Activated T-helper 2 cell treated with anti-CD3 and anti-CD28 coated beads, Interferon-gamma antibody, Interleukin-2, Interleukin-4, amounts not matched to agents 10 μg/mL and 5 μg/mL and 100 μg/mL, durations not matched to agents 14 hours and 24 hours and 36 hours (primary cell): Measurements from ENCODE around the gene SOX30. TPM values are rescaled to one million over a fixed set of nuclear protein-coding genes. Genes with fewer than 3 reads are reported as not detected.

ENCODE experiments used
- DNase-seq: peaks from one replicate; pipeline ENCODE4 v3.0.0; 2021; ENCODE audit warnings: low spot score
- H3K27ac Mint-ChIP-seq: one replicate; pipeline ENCODE4 v1.8.0; 2021; ENCODE audit warnings: mixed read lengths
- H3K27me3 Mint-ChIP-seq: one replicate; pipeline ENCODE4 v1.8.0; 2021; ENCODE audit warnings: low read depth, mixed read lengths
- H3K36me3 Mint-ChIP-seq: one replicate; pipeline ENCODE4 v1.8.0; 2021; ENCODE audit warnings: low read depth, mixed read lengths
- H3K4me1 Mint-ChIP-seq: one replicate; pipeline ENCODE4 v1.8.0; 2021; ENCODE audit warnings: low read depth, mixed read lengths
- H3K4me3 Mint-ChIP-seq: one replicate; pipeline ENCODE4 v1.8.0; 2021; ENCODE audit warnings: low read depth, mild to moderate bottlenecking, moderate library complexity, mixed read lengths
- H3K9me3 Mint-ChIP-seq: one replicate; pipeline ENCODE4 v1.8.0; 2021; ENCODE audit warnings: mixed read lengths
- intact Hi-C: fragments of 100-400 bp; cut with micrococcal nuclease; formaldehyde crosslinking; loops from one replicate; pipeline ENCODE4 v1.15.1; 2023
- total RNA-seq: library from RNA; stranded (reverse); gene quantifications from 2 replicates; pipeline ENCODE4 v1.2.3, GENCODE V29; 2022

The SOX30 gene
- total RNA-seq, 1 donor from 2014 or later: 0.11 TPM

DNA sequence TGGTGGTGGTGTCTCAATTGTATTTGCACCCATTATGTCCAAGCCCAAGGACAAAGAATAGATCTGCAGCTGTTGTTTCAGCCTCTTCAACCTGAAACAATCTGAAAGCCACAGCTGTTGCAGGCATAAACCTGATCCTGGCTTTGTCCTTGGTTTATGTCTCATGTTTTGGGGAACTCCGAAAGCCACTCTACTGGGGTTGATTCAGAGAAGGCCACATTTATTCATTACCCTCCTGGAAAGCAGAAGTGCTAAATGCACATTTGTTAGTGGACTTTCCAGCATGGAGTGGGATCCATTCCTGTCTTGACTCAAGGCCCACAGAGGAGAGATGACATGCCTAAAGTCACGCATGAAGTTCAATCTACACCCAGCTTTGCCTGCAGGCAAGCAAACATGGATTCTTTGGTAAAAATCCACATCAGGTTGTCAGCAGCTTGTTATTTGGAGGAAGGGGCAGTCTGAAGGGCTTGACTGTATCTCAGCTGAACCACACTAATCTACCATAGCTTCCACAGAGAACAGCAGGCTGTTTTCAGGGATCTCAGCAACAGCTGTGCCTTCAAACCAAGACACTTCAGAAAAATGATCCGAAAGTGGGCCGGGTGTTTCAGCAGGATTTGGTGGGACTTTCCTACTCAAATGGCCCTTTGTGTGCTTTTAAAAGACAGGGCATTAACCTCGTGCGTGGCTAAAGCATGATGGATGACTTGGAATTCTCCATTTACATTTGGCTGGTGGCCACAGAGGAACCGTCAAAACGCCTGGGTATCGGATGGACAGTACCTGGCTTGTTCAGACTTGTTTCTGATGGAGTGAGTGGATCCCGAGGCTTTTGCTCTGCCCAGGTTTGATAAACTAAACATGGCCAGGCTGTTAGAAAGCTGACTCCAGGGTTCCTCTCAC, 40.4 kb downstream of the SOX30 start:
- Mint-ChIP-seq H3K27ac (peak overlapping the region; percentile 40), H3K36me3 (peaks cover 5% of the 10 kb centered on the region), H3K4me3 (no peak overlapping the region), H3K4me1 (peaks cover 55% of the 10 kb centered on the region), H3K27me3 (no peaks in the 10 kb centered on the region), H3K9me3 (no peaks in the 10 kb centered on the region)
- DNase-seq: no peak
- intact Hi-C loops: loop anchor here (5.0 kb wide), 1 partner anchor 40 kb away; the partner anchor contains the start of gene SOX30

DNA sequence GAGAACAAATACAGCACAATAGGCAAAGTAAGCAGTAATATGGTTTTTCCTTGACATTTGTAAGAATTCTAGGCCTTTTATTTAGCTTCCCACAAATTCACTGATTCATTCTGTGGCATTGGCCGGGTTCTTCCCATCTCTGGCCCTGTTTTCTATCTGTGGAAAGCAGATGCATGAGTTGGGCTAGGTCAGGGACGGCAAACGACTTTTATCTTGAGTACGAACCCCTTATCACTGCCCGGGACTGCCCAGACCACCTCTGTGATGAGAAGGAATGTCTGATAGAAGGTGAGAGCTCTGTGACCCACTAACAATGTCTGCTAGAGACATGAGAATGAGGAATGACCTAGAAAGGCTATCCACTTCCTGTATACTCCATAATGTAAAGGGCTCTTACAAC, 41.2 kb downstream of the SOX30 start:
- no peak for DNase-seq
- intact Hi-C loops: loop anchor here (5.0 kb wide), 1 partner anchor 41 kb away; the partner anchor contains the start of gene SOX30
- peaks cover 6% of the 10 kb centered on the region for H3K36me3 Mint-ChIP-seq
- H3K4me1 Mint-ChIP-seq: peaks cover 59% of the 10 kb centered on the region
- H3K4me3 Mint-ChIP-seq: no peak overlapping the region
- H3K9me3 Mint-ChIP-seq: no peaks in the 10 kb centered on the region
- H3K27ac Mint-ChIP-seq: peak overlapping the region; percentile 40
- no peaks in the 10 kb centered on the region for H3K27me3 Mint-ChIP-seq

DNA sequence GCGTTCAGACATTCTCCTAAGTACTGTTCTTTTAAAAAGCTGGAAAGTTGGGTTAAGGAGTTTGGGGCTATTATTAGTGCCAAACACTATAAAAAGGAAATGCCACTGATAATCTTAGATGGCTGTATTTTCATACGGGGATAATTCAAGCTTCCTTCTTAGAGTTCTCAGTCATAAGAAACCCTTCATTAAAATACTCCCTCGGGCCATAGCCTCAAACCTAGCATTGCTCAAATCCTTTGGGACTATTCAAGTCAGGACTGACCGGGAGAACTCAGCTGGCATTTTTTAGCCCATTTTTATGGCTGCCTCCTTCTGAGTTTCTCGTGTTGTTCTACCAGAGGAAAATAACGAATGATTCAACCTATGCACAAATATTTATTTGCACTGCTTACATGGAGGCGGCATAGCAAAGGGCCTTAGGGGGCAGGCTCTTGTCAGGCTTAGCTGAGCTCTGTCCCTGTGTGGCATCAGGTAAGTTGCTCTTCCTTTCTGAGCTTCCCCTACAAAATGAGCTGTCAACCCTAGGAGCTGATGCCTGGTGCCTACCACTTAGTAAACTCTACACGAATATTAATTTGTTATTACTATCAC, 43.2 kb downstream of the SOX30 start:
- Mint-ChIP-seq H3K4me3 (no peak overlapping the region), H3K9me3 (no peaks in the 10 kb centered on the region), H3K27ac (peak overlapping the region; percentile 29), H3K4me1 (peaks cover 69% of the 10 kb centered on the region), H3K36me3 (peaks cover 8% of the 10 kb centered on the region), H3K27me3 (no peaks in the 10 kb centered on the region)
- intact Hi-C loops: loop anchor here (2.0 to 10.0 kb wide), 2 partner anchors 14 to 1796 kb away; no protein-coding TSS in a partner anchor
- no peak for DNase-seq

DNA sequence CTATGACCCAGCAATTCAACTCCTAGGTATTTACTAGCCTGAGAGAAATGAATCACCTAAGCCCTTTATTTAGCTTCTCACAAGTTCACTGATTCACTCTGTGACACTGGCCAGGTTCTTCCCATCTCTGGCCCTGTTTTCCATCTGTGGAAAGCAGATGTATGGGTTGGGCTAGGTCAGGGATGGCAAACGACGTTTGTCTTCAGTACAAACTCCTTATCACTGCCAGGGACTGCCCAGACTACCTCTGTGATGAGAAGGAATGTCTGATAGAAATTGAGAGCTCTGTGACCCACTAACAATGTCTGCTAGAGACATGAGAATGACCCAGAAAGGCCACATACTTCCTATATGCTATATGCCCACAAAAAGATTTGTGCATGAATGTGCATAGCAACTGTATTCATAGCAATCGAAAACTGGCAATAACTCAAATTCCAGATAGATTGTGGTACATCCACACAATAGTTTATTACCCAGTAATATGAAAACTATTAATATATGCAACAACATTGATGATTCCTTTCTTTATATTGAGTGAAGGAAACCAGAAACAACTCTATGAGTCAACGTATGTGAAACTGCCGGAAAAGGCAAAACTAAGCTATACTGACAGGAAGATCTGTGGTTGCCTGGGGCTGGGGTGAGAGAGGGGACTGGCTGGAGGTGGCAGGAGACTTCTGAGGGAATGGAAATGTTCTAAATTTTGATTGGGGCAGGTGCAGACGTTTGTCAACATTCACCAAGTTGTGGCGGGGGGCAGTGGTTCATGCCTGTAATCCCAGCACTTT, 44.7 kb downstream of the SOX30 start:
- Mint-ChIP-seq H3K27me3 (no peaks in the 10 kb centered on the region), H3K36me3 (peaks cover 5% of the 10 kb centered on the region), H3K4me3 (peak overlapping the region; percentile 27), H3K9me3 (no peaks in the 10 kb centered on the region), H3K4me1 (peaks cover 69% of the 10 kb centered on the region), H3K27ac (peak overlapping the region; percentile 77)
- intact Hi-C loops: loop anchor here (1.0 to 10.0 kb wide), 5 partner anchors 8 to 1797 kb away; partner anchors contain the start of gene C5orf52
- peak; percentile 68 for DNase-seq

DNA sequence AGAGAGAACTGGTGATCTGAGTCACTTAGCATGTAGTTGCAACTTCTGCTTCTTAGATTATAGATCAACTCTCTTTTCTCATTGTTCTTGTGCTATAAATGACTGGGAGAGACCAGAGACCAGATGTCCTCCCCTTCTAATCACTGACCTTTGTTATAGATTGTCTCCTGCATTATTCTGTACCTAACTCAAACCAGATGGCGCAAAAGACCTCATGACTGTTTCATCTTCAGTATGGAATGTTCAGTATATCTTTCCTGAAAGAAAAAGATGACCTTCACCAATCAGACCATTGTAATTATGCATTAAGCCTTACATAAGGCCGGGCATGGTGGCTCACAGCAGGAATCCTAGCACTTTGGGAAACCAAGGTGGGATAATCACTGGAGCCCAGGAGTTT, 46.2 kb downstream of the SOX30 start:
- H3K27me3 Mint-ChIP-seq: no peaks in the 10 kb centered on the region
- DNase-seq: no peak
- H3K36me3 Mint-ChIP-seq: peaks cover 5% of the 10 kb centered on the region
- peaks cover 70% of the 10 kb centered on the region for H3K4me1 Mint-ChIP-seq
- intact Hi-C loops: loop anchor here (2.0 to 10.0 kb wide), 2 partner anchors 65 to 1799 kb away; partner anchors contain the start of gene C5orf52
- H3K9me3 Mint-ChIP-seq: no peaks in the 10 kb centered on the region
- peak overlapping the region; percentile 61 for H3K27ac Mint-ChIP-seq
- no peak overlapping the region for H3K4me3 Mint-ChIP-seq

DNA sequence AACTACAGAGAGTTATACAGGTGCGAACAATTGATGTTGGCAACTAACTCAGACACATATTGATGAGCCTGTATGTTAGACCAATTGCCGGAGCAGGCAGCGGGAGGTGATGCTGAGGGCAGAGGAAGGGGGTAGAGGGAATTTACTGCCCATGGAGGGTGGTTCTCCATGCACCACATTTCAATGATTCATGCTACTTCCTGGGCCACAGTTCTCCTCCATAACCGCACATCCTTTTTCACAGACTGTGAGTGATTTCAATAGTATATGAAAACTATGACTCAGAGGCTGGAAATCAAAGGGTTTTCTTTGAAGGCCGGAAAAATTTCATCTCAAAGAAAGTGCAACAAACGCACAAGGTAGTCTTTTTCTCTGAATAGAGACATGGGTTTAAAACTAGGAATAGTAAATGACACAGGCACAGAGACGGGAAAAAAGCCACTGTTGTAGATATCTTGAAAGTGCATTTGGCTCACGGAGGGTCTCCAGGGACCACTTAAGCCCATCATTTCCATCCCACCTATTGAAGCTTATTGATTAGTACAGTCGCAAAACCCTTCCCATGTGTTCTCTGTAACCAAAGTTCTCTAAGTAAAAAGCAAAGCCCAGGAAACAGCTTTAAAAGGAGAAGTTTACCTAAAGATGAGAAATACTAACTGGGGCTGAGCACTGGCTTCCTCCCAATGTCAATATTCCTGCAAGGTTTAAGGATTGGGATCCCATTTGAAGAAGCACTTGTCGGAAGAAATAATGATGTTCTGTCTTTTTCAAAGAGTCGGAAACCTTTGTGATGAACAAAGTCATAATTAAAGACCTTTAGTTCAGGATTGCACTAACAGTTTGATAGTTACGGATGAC, 48.7 kb downstream of the SOX30 start:
- peak overlapping the region; percentile 80 for H3K27ac Mint-ChIP-seq
- intact Hi-C loops: loop anchor here (1.0 to 10.0 kb wide), 8 partner anchors 9 to 1801 kb away; partner anchors contain the start of gene THG1L
- peaks cover 7% of the 10 kb centered on the region for H3K36me3 Mint-ChIP-seq
- H3K4me1 Mint-ChIP-seq: peaks cover 79% of the 10 kb centered on the region
- H3K9me3 Mint-ChIP-seq: peaks cover 2% of the 10 kb centered on the region
- peak; percentile 75 for DNase-seq
- no peaks in the 10 kb centered on the region for H3K27me3 Mint-ChIP-seq
- peak overlapping the region; percentile 52 for H3K4me3 Mint-ChIP-seq

DNA sequence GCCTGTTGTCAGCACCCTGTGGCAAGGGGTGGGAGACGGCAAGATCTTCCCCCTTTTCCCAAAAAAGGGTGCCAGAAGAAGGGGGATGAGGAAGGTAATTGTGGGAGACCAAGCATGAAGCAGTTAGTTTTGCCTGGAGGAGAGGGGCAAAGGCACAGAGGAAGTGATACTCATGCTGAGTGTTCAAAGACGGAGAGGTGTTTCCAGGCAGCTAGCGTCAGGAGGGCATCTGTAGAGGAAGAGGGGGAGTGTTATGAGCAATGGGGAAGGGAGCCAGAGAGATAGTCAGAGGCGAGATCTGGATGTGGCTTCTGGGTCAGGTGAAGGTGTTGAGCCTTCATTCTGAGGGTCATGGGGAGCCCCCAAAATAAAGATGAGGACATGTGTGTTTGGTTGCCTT, 49.7 kb downstream of the SOX30 start:
- DNase-seq: peak; percentile 38
- Mint-ChIP-seq H3K27ac (peak overlapping the region; percentile 80), H3K27me3 (no peaks in the 10 kb centered on the region), H3K9me3 (peaks cover 6% of the 10 kb centered on the region), H3K4me3 (peak overlapping the region; percentile 31), H3K4me1 (peaks cover 78% of the 10 kb centered on the region), H3K36me3 (peaks cover 12% of the 10 kb centered on the region)
- intact Hi-C loops: loop anchor here (2.0 to 10.0 kb wide), 5 partner anchors 115 to 1802 kb away; partner anchors contain the start of gene THG1L

DNA sequence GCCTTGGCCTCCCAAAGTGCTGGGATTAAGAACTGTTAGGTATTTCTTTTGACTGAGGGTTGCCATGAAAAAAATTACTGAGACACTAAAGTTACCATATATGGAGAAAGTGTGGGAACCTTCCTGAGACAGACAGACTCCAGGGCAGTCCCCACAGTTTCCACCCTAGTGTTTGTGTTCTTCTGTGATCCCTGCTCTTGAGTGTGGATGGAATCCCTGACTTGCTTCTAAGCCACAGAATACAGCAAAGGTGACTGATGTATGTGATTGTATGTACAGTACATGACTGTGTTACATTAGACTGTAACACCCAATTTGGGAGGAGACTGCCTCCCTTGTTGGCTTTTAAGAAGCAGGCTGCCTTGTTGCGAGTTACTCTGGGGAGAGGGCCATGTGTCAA, 52.0 kb downstream of the SOX30 start:
- Mint-ChIP-seq H3K27me3 (no peaks in the 10 kb centered on the region), H3K9me3 (peaks cover 9% of the 10 kb centered on the region), H3K27ac (peak overlapping the region; percentile 62), H3K36me3 (peaks cover 14% of the 10 kb centered on the region), H3K4me3 (no peak overlapping the region), H3K4me1 (peaks cover 88% of the 10 kb centered on the region)
- intact Hi-C loops: loop anchor here (5.0 to 10.0 kb wide), 4 partner anchors 117 to 1805 kb away; no protein-coding TSS in a partner anchor
- no peak for DNase-seq

DNA sequence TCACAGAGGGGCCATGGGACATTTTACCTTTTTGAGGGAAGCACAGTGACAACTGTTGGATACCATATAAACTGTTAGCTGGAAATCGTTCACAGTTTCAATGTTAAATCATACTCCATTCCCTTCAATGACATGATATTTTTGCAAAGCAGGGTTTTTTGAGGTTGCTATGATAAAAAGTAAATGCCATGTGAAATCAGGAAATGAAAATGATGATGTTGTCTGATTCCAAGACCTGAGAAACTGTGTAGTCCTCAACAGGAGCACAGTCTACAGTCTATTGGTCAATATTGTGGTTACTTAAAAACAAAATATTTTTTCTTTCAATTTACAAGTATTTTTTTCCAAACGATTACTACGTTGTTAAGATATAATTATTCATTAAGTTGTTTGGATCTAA, 52.7 kb downstream of the SOX30 start:
- intact Hi-C loops: loop anchor here (1.0 to 5.0 kb wide), 7 partner anchors 8 to 1608 kb away; partner anchors contain the start of genes CLINT1 and RNF145
- no peak for DNase-seq
- Mint-ChIP-seq H3K4me3 (no peak overlapping the region), H3K27me3 (no peaks in the 10 kb centered on the region), H3K27ac (peak overlapping the region; percentile 84), H3K9me3 (peaks cover 9% of the 10 kb centered on the region), H3K4me1 (peaks cover 90% of the 10 kb centered on the region), H3K36me3 (peaks cover 14% of the 10 kb centered on the region)

DNA sequence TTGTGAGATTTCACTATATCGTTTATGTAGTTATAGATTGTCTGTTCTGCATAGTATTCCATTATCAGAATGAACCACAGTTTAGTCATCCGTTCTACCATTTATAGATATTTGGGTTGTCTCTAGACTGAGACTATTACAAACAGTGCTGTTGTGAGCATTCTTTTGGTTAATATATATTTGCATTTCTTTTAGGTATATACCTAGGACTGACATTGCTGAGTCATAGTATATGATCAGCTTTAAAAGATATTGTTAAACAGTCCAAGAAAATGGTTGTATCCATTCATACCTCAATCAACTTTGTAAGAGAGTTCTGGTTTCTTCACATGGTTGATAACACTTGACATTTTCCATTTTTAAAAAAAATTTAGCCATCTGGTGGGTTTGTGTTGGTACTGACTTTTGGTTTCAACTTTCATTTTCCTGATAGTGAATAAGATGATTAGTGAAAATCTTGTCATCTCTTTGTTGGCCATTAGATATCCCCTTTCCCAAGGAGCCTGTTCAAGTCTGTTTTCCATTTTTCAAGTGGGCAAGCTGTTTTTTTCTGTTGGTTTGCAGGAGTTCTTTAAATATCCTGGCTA, 53.8 kb downstream of the SOX30 start:
- DNase-seq: no peak
- peaks cover 12% of the 10 kb centered on the region for H3K36me3 Mint-ChIP-seq
- H3K27ac Mint-ChIP-seq: peak overlapping the region; percentile 84
- peak overlapping the region; percentile 1 for H3K4me3 Mint-ChIP-seq
- peaks cover 9% of the 10 kb centered on the region for H3K9me3 Mint-ChIP-seq
- H3K27me3 Mint-ChIP-seq: no peaks in the 10 kb centered on the region
- peaks cover 88% of the 10 kb centered on the region for H3K4me1 Mint-ChIP-seq
- intact Hi-C loops: loop anchor here (5.0 kb wide), 5 partner anchors 246 to 1609 kb away; partner anchors contain the start of genes CLINT1 and RNF145

DNA sequence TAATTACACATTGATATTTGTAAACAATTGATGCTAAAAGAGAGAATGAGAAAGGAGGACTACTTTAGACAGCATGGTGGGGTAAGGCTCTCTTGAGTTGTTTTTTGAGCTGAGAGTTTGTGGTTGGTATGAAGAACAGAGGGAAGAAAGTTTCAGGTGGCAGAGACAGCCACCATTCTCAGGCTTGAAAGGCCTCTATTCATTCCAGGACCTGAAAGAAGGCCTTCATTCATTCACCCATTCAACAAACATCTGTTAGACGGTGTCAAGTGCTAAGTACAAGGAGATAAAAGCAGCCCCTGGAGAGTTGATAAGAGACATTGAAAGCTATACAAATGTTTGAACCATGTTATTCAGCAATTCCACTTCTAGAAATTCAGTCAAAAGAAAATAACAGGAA, 55.0 kb downstream of the SOX30 start:
- Mint-ChIP-seq H3K27me3 (no peaks in the 10 kb centered on the region), H3K4me3 (no peak overlapping the region), H3K27ac (peak overlapping the region; percentile 21), H3K9me3 (peaks cover 9% of the 10 kb centered on the region), H3K4me1 (peaks cover 88% of the 10 kb centered on the region), H3K36me3 (peaks cover 12% of the 10 kb centered on the region)
- intact Hi-C loops: loop anchor here (1.0 to 5.0 kb wide), 6 partner anchors 133 to 1610 kb away; partner anchors contain the start of genes CLINT1 and RNF145
- DNase-seq: no peak
